Stimulated activated CD8-positive, alpha-beta memory T cell treated with anti-CD3 and anti-CD28 coated beads, Interleukin-2, amount 100 ng/mL, for 1 hour (primary cell): Measurements from ENCODE around the gene MROH7.
"Not testable (repeated sequence)": the region's sequence is repeated elsewhere in the genome, so short reads cannot be mapped to it uniquely, and the experiment has no call there.

Experiments used
- DNase-seq, 2 donors: peaks; one replicate each; pipeline ENCODE4 v3.0.0-alpha.2; 2020; ENCODE audit warnings: low read depth in 2 of 2

The MROH7 gene

DNA sequence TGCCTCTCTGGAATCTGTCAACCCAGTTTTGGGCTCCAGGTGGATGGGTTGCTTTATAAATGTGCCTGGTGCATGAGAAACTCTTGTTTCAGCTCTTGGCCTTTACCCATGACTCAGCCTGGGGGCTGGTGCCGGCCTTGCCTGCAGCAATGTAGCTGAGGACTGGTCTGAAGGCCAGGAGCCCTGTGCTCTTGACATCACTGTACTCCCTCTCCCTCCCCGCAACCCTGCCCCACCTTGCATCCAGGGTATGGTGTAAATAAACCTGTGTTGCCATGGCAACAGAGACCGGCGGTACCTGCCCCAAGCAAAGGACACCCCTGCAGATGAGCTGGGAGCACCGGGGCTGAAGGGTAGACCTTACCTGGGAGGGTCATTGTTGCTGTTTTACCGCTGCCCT lies 31.5 kb upstream of the MROH7 start:
- DNase-seq = no peak

GRCh38 chr1:54610601-54611580 lies 30.7 kb upstream of the MROH7 start:
- no peak for DNase-seq

- no peak for DNase-seq
Measured at GRCh38 chr1:54611621-54612020, 30.0 kb upstream of the MROH7 start.

- no peak for DNase-seq
Measured at GRCh38 chr1:54614024-54614423, 27.6 kb upstream of the MROH7 start.

GRCh38 chr1:54614563-54614962 lies 27.0 kb upstream of the MROH7 start:
- DNase-seq = no peak

DNA sequence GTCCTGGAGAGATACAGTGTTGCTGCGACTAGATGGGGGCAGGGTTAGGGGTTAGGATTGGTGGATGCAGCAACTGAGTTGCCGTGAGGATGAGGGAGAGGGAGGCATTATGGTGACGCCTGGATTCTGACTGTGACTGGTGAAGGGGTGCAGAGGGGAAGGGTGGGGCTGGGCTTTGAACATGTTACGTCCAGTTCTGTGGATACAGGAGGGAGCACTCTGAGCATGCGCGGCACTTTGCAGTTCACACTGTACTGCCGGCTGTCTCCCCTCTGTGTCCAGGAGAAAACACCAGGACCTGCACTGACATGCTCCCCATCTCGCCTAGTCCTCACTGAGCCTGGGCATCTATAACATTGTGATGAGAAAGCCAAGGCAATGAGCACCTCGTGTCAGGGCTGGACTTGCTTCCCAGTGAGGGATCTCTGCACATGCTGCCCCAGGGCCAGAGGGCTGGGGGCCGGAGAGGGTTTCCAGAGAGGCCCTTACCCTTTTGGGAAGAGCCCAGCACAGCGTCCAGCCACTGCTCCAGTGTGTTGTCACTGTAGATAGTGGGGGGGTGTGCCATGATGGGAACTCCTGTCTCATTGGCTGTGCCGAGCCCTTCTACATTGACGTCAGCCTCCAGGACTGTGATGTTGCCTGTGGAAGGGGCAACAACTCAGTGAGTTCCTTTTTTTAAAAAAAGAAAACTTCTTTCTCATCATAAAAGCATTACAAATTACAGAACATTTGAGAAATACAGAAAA lies 25.9 kb upstream of the MROH7 start:
- DNase-seq = no peak

DNA sequence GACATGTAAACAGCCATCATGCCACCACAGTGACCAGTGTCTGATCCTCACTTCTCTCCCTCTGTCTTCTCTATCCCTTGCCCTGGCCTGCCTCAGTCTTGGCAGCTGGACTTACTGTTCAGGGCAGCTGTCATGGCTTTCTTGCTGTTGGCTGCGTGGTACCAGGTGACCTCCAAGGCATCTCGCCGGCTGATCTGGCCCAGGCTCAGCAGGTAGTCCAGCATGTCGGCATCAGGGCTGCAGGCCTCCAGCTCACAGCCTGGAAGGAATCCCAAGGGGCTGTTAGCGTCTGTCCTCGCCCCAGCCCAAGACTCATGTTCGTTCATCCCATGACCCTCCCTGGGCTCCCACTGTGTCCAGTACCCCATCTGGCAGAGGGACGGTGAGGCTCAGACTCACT lies 21.8 kb upstream of the MROH7 start:
- no peak for DNase-seq

- no peak for DNase-seq
Measured at GRCh38 chr1:54623216-54624007, 18.2 kb upstream of the MROH7 start, which contains the start of gene FAM151A. Gene FAM151A, minus strand, starts transcription at chr1:54623525. Its CDS starts 130 bp downstream, at chr1:54623395.

DNA sequence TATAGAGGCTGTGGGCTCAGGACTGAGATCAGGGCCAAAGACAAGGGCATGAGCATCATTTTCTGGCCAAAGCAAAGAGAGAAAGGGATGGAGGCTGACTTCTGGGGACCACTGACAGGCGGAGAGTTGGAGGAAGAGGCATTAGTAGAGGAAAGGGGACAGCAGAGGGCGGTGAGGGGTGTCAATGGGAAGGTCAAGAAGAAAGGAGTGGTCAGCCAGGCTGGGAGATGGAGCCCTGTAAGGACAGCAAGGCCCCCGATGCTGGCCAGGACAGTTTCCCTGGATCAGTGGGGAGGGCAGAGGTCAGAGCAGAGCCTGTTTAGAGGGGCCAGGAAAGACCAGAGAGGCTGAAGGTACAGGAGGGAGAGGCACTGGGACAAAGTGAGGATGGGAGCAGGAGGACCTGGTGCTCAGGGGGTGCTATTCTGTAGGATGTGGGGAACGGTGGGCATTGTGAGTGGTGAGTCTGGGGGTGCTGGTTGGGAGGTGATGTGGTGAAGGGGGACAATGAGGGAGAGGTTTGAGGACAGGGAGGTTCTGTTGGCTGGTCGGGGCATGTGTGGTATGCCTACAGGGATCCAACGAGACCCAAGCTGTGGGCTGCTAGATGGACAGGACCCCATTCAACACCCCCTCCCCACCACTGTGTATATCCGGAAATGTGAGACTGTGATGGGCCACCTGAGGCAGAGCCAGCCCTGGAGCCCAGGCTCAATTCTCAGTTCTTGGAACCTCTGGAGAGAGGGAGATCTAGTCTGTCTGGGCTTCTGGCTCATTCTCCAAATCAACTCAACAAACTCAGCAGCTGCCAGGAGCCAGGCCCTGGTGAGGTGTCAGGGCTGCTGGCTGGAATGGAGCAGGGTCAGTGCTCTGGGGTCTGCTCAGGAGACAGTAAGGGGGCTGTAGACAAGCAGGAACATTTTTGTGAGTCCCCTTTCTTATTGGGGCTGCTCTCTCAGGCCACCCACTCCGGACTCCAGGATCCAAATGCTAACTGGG lies 16.8 kb upstream of the MROH7 start:
- DNase-seq = no peak

DNA sequence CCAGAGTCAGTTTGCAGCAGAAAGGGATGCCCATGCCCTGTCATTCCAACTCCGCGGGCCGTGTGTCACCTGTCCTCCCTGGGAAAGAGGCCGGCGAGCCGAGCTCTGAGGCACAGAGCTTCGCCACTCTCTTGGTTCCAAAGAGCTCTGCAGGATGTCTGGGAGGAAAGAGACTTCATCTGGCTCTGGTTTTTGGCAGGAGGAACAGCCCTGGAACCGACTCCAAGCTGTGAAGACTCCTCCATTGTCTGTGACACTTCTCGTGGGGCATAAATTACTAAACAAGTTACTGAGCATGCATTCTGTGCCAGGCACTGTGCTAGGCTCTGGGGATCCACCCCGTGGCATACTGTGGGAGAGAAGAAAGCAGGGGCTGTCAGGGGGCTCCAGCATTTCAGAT lies 14.4 kb upstream of the MROH7 start:
- DNase-seq = no peak

DNA sequence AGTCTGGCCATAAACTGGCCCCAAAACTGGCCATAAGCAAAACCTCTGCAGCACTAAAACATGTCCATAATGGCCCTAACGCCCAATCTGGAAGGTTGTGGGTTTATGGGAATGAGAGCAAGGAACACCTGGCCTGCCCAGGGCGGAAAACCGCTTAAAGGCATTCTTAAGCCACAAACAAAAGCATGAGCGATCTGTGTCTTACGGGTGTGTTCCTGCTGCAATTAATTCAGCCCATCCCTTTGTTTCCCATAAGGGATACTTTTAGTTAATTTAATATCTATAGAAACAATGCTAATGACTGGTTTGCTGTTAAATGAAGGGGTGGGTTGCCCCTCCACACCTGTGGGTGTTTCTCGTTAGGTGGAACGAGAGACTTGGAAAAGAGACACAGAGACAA lies 5.8 kb upstream of the MROH7 start:
- DNase-seq = not testable (repeated sequence)

DNA sequence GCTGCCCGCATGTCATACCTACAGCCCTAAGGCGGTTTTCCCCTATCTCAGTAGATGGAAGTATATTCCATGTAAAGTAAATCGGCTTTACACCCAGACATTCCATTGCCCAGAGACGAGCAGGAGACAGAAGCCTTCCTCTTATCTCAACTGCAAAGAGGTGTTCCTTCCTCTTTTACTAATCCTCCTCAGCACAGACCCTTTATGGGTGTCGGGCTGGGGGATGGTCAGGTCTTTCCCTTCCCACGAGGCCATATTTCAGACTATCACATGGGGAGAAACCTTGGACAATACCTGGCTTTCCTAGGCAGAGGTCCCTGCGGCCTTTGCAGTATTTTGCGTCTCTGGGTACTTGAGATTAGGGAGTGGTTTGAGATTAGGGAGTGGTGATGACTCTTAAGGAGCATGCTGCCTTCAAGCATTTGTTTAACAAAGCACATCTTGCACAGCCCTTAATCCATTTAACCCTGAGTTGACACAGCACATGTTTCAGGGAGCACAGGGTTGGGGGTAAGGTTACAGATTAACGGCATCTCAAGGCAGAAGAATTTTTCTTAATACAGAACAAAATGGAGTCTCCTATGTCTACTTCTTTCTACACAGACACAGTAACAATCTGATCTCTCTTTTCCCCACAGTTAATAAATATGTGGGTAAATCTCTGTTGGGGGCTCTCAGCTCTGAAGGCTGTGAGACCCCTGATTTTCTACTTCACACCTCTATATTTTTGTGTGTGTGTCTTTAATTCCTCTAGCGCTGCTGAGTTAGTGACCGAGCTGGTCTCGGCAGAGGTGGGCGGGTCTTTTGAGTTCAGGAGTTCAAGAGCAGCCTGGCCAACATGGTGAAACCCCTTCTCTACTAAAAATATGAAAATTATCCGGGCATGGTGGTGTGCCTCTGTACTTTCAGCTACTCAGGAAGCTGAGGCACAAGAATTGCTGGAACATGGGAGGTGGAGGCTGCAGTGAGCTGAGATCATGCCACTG lies 4.8 kb upstream of the MROH7 start:
- DNase-seq = not testable (repeated sequence)

- DNase-seq = no peak
Measured at GRCh38 chr1:54640361-54640760, 1.2 kb upstream of the MROH7 start.

DNA sequence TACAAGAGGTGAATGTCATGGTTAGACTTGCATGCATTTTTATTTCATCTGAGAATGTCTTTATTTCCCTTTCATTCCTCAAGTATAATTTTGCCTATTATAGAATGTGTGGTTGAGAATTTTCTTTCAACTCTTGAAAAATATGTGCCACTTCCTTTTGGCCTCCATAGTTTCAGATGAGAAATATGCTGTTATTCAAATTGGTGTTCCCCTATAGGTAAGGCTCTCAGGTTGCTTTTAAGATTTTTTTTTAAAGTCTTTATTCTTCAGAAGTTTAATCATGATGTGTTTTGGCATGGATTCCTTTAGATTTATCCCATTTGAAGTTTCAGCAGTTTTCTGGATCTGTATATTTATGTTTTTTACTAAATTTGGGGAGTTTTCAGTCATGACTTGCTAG lies 2.1 kb downstream of the MROH7 start:
- DNase-seq = no peak

DNA sequence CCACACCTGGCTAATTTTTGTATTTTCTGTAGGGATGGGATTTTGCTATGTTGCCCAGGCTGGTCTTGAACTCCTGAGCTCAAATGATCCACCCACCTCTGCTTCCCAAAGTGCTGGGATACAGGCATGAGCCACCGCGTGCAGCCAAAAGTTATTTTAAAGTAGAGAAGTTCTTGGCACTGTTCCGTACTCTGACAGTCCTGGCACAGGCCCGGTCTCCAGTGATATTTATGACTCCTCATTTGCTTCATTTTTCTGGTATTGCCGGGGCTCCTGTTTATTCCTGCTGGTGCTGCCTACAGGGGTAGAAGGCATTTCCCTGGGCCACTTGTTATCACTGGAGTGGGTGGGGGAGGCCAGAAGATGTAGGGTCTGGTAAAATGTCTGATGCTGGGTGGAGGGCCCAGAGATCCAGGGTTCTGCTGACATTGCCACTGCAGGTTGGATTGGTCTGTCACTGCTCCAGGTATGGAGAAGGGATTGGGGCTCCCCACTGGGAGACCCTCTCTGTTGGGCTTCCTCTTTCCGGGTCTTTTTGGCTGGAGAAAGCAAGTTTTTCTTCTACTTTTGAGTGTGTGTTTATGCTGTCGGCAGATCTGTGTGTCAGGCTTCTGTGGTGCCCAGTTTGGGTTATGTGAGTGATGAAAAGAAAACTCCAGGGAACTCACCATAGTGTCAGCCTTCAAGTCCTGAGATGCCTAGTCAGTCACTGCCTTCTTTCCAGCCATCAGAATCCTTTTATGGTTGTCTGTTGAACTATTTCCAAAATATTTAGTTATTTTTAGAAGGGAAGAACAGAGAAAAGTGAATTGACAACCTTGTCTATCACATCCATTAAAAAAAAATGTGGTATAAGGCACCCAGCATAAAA lies 4.5 kb downstream of the MROH7 start:
- DNase-seq = no peak

DNA sequence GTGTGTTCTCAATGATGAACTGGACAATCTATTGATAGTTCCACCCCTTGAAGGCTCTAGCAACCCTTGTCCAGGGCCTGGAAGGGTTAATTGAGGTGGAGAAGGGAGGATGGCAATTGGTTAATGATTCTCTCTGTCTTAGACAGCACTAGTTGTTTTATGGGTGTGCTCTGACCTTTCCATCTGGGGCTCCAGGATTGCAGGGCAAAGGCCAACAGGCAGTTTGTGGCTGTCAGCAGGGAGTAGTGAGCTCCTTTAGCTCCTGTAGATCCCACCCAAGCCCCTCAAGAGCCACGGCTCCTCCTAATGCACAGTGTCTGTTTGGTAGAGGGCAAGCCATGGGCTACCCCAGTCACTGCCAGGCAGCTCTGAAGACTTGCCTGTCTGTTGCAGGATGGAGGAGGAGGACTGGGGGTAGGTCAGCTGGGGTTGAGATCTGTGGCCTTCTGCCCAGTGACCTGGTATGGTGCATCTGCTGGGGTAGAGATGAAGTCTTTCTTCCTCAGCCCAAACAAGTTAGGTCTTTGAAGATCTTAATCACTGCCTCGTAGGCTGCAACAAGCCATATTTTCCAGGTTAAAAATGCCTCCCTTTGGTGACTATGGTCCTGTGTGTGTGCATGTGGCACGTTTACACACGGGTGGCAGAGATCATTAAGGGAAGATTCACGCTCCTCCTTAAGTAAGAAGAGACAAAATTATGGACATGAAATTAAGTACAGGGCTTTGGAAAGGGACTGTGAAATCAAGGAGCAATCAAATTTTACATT lies 7.7 kb downstream of the MROH7 start:
- no peak for DNase-seq

DNA sequence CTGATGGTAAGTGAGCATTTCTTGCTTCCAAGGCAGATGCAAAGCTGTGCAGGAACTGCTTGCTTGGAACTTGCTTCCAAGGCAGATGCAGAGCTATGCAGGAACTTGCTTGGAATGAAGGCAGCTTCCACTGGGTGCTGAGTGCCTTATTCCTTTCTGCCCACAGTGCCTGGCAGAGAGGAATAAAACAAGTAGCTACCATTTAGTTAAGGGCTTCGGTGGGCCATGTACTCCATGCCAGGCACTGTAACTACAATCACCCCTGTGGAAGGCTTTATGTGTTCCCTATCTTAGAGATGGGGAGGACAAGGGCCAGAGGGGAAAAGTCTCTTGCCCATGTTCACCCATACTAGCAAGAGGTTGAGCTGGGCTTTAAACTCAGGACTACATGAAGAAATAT lies 8.3 kb downstream of the MROH7 start:
- no peak for DNase-seq

- DNase-seq = no peak
Measured at GRCh38 chr1:54650417-54650816, 8.8 kb downstream of the MROH7 start.
